Heart left ventricle (tissue), 16 donors: ENCODE data around the gene MEF2D. TPM values are rescaled to one million over a fixed set of nuclear protein-coding genes. Genes with fewer than 3 reads are reported as not detected.

ENCODE experiments used
- ATAC-seq, 4 donors: fragments of 200-7000 bp; cut with Tn5 transposase; one replicate each; pipeline ENCODE4 v1.9.1; 2020 to 2022; ENCODE audit warnings: moderate library complexity in 4 of 4, mild to moderate bottlenecking in 3 of 4, moderate number of reproducible peaks in 1 of 4
- DNase-seq, 5 donors: peaks; one replicate each; pipeline ENCODE4 v3.0.0-alpha.2; 2020
- H3K27ac ChIP-seq, 12 donors: fragments of 200-600 bp; sonication (generic) in 4 of 12; one replicate each; pipeline versions ENCODE4 v1.5.0 to v1.8.0; 2016 to 2022; ENCODE audit warnings: mild to moderate bottlenecking in 2 of 12
- H3K27me3 ChIP-seq, 9 donors: fragments of 200-600 bp; sonication (generic) in 2 of 9; one replicate each; pipeline versions ENCODE4 v1.5.1 to v1.8.0; 2016 to 2022; ENCODE audit warnings: mild to moderate bottlenecking in 3 of 9
- H3K36me3 ChIP-seq, 9 donors: fragments of 200-600 bp; sonication (generic) in 2 of 9; one replicate each; pipeline versions ENCODE4 v1.5.0 to v1.8.0; 2018 to 2022; ENCODE audit warnings: mild to moderate bottlenecking in 2 of 9
- H3K4me1 ChIP-seq, 12 donors: fragments of 200-600 bp; sonication (generic) in 4 of 12; one replicate each; pipeline versions ENCODE4 v1.5.0 to v1.8.0; 2016 to 2022; ENCODE audit warnings: mild to moderate bottlenecking in 3 of 12
- H3K4me3 ChIP-seq, 12 donors: fragments of 200-600 bp; sonication (generic) in 4 of 12; one replicate each; pipeline versions ENCODE4 v1.5.0 to v1.8.0; 2017 to 2022; ENCODE audit warnings: mild to moderate bottlenecking in 9 of 12, moderate library complexity in 4 of 12
- H3K9me3 ChIP-seq, 12 donors: fragments of 200-600 bp; sonication (generic) in 4 of 12; one replicate each; pipeline versions ENCODE4 v1.5.0 to v1.8.0; 2016 to 2022; ENCODE audit warnings: mild to moderate bottlenecking in 1 of 12
- POLR2A ChIP-seq, 2 donors: fragments of 450-650 bp; IDR thresholded peaks; one replicate each; pipeline ENCODE4 v1.6.1; 2017; ENCODE audit warnings: antibody characterized with exemption in 2 of 2, mild to moderate bottlenecking in 2 of 2, moderate library complexity in 2 of 2
- WGBS, 4 donors: extraction: QIAGEN DNeasy Blood & Tissue Kit in 2 of 4; methylation state at CpG; one replicate each; pipeline versions ENCODE4 v1.1.5 to v1.1.7; 2013 to 2018; 5-methylcytosine and 5-hydroxymethylcytosine counted together
- intact Hi-C, 10 donors: fragments of 100-400 bp; cut with DNase I; formaldehyde crosslinking; loops; one replicate each; pipeline versions ENCODE4 v1.11.1 to v1.14.2; 2022
- polyA plus RNA-seq, 2 donors: library from polyadenylated mRNA; stranded (reverse); fragments of 200-250 nt; gene quantifications; one replicate each; pipeline ENCODE4 v1.2.3, GENCODE V29; 2013
- total RNA-seq, 9 donors: library from RNA; depleted of rRNA in 2 of 9; stranded (reverse); fragments of >200 nt in 2 of 9; fragmentation: NEBNext Ultra II Directional in 3 of 9; extraction: Animal tissue kit (Norgen Biotek cat#: 25700) in 3 of 9; gene quantifications; one replicate each; pipeline versions ENCODE4 v1.1.0 to v1.2.4, GENCODE V29; 2016 to 2023
- TF ChIP-seq, protein P1 (sequence below), 12 donors: fragments of 200-600 bp; sonication (generic) in 4 of 12; IDR thresholded peaks; one replicate each; pipeline versions ENCODE4 v1.5.0 to v1.8.0; 2018 to 2022; ENCODE audit warnings: antibody characterized with exemption in 12 of 12, mild to moderate bottlenecking in 5 of 12
- donor health status: ischemic (EF 13 %, LVEDD 7.1; RV severe dilation, severe dysfunction).
- donor health status: healthy with polysubstance abuse.
- donor health status: DM: no; HTN: yes; CAD: no.
- donor health status: DM: no; HTN: no; CAD: no.
- donor health status: ischemic (EF 25% LVEDD 6.9; RV normal size, moderate dysfunction).
- donor health status: ischemic (EF 25% LVEDD 5.7; RV mildly dilated, moderate dysfunction).
- donor health status: healthy.
- donor health status: DM: yes; HTN: yes; CAD: no.
- donor health status: ischemic (EF 35%, LVEDD 5.7; RV mildly dilated, moderate dysfunction).
- donor health status: nonischemic (EF 11% LVEDD 7.7; RV severe dilation, severe dysfunction).
- donor health status: DM: yes; HTN: yes; CAD: no.
- donor health status: PGD.
- donor health status: ischemic (EF 29% LVEDD 5.4; RV normal size, mild dysfunction).
- donor health status: nonischemic (EF 23%, LVEDD 6.1; RV moderate dilation, normal function).

Gene MEF2D
- total and polyA plus RNA-seq, 11 donors, result 40.5 to 203 (median 92.3) TPM

- WGBS, 4 donors, result 33 to 50% (median 44%) methylated on average over 11 of the region's 11 CpGs
- Histone ChIP-seq H3K9me3 (no peaks in the 10 kb centered on the region), H3K36me3 (no peaks in the 10 kb centered on the region), H3K27me3 (peaks cover 51 to 100% (median 99%) of the 10 kb centered on the region in 9 donors), H3K4me1 (peaks cover 3 to 19% (median 14%) of the 10 kb centered on the region in 12 donors), H3K4me3 (no peak overlapping the region), H3K27ac (no peak overlapping the region)
- intact Hi-C loops, result no loop called here
- DNase-seq (no peak), ATAC-seq (no peak)
- TF ChIP-seq, protein P1, sequence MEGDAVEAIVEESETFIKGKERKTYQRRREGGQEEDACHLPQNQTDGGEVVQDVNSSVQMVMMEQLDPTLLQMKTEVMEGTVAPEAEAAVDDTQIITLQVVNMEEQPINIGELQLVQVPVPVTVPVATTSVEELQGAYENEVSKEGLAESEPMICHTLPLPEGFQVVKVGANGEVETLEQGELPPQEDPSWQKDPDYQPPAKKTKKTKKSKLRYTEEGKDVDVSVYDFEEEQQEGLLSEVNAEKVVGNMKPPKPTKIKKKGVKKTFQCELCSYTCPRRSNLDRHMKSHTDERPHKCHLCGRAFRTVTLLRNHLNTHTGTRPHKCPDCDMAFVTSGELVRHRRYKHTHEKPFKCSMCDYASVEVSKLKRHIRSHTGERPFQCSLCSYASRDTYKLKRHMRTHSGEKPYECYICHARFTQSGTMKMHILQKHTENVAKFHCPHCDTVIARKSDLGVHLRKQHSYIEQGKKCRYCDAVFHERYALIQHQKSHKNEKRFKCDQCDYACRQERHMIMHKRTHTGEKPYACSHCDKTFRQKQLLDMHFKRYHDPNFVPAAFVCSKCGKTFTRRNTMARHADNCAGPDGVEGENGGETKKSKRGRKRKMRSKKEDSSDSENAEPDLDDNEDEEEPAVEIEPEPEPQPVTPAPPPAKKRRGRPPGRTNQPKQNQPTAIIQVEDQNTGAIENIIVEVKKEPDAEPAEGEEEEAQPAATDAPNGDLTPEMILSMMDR (IDR thresholded peaks at IDR 0.05), result no peak
- no peak for TF ChIP-seq POLR2A (IDR thresholded peaks at IDR 0.05)
Measured at GRCh38 chr1:156439036-156439776, 61.4 kb downstream of the MEF2D start.

DNA sequence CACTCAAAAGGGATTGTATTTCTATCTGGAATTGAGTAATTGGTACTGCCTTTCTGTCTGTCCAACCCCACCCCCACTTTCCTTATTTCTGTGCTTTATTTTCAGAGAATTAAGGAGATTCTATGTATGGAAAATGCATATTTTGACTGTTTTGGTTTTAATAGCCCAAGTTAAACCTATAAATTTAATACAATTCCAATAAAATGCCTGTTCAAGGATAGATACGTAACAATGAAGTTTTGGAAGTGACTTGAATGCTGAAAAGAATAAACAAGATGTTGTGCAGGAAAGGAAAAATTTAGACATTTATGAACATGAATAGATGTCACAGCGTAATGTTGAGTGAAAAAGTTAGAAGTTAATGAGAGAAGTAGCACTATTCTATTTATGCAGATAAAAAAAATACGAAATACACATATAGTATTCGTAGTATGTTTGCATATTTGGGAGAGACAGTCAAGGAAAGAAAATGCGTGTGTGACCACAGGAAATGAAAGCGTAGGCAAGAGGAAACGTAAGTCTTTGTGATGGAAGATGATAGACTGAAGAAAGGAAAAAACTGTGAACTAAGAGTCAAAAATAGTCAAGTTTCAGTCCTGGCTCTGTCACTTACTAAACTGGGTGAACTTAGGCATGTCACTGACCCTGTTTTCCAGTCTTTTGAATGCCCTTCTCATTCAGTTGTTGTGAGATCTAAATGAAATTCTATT lies 62.1 kb downstream of the MEF2D start:
- Histone ChIP-seq H3K27me3 (peaks cover 52 to 100% (median 99%) of the 10 kb centered on the region in 9 donors), H3K4me1 (peaks cover 3 to 19% (median 14%) of the 10 kb centered on the region in 12 donors), H3K36me3 (no peaks in the 10 kb centered on the region), H3K27ac (no peak overlapping the region), H3K4me3 (no peak overlapping the region), H3K9me3 (no peaks in the 10 kb centered on the region)
- ATAC-seq, result no peak
- intact Hi-C loops, result no loop called here
- WGBS, 4 donors, result 49 to 63% (median 55%) methylated on average over 7 of the region's 7 CpGs
- no peak for TF ChIP-seq POLR2A (IDR thresholded peaks at IDR 0.05)
- TF ChIP-seq, protein P1 (IDR thresholded peaks at IDR 0.05), result no peak
- no peak for DNase-seq

- no peak for ATAC-seq
- Histone ChIP-seq H3K27me3 (peaks cover 58 to 100% (median 99%) of the 10 kb centered on the region in 9 donors), H3K4me1 (peaks cover 3 to 19% (median 14%) of the 10 kb centered on the region in 12 donors), H3K4me3 (no peak overlapping the region), H3K27ac (no peak overlapping the region), H3K36me3 (no peaks in the 10 kb centered on the region), H3K9me3 (no peaks in the 10 kb centered on the region)
- no peak for DNase-seq
- intact Hi-C loops, result no loop called here
- WGBS, 4 donors, result 30 to 47% (median 41%) methylated on average over 19 of the region's 19 CpGs
- no peak for TF ChIP-seq POLR2A (IDR thresholded peaks at IDR 0.05)
- TF ChIP-seq, protein P1 (IDR thresholded peaks at IDR 0.05), result no peak
Measured at GRCh38 chr1:156437037-156437867, 63.3 kb downstream of the MEF2D start.
